ENCODE results near the gene PCBP2.
A peak's percentile ranks its signal among the peaks of the same experiment; 100 is the strongest.
"Not testable (repeated sequence)": the region's sequence is repeated elsewhere in the genome, so short reads cannot be mapped to it uniquely, and the experiment has no call there.

The PCBP2 gene

GRCh38 chr12:53451661-53452158, at the start of gene PCBP2:
Gene PCBP2, plus strand, starts transcription at chr12:53452102. Its CDS starts 2,699 bp downstream, at chr12:53454801.
- DNase-seq (ENCODE audit: insufficient read length, low spot score) = peak; percentile 93
- peak; percentile 74 for FAIRE-seq

- not testable (repeated sequence) for FAIRE-seq
These were observed 49.6 kb upstream of the PCBP2 start for GRCh38 chr12:53402351-53402750.

GRCh38 chr12:53402871-53403270, 49.0 kb upstream of the PCBP2 start:
- DNase-seq (ENCODE audit: insufficient read length, low spot score) (no peak), FAIRE-seq (no peak)

More at GRCh38 chr12:53402351-53402750, 49.6 kb upstream of the PCBP2 start:
- DNase-seq (ENCODE audit: insufficient read length, low spot score) = not testable (repeated sequence)

GRCh38 chr12:53410951-53411350, 41.0 kb upstream of the PCBP2 start:
- no peak for FAIRE-seq
- no peak for DNase-seq (ENCODE audit: insufficient read length, low spot score)

GRCh38 chr12:53413485-53414204, 38.3 kb upstream of the PCBP2 start:
- no peak for DNase-seq (ENCODE audit: insufficient read length, low spot score)
- no peak for FAIRE-seq

GRCh38 chr12:53414756-53415417, 37.0 kb upstream of the PCBP2 start:
- FAIRE-seq (no peak), DNase-seq (ENCODE audit: insufficient read length, low spot score) (no peak)

GRCh38 chr12:53415752-53416389, 36.0 kb upstream of the PCBP2 start:
- FAIRE-seq; DNase-seq (ENCODE audit: insufficient read length, low spot score): not testable (repeated sequence)

- not testable (repeated sequence) for DNase-seq (ENCODE audit: insufficient read length, low spot score); FAIRE-seq
These were observed 34.5 kb upstream of the PCBP2 start for GRCh38 chr12:53417291-53417816.

GRCh38 chr12:53418221-53418620, 33.7 kb upstream of the PCBP2 start:
- FAIRE-seq = no peak
- DNase-seq (ENCODE audit: insufficient read length, low spot score) = no peak

GRCh38 chr12:53419756-53420155, 32.1 kb upstream of the PCBP2 start:
- no peak for DNase-seq (ENCODE audit: insufficient read length, low spot score)
- FAIRE-seq = no peak

GRCh38 chr12:53422247-53422646, 29.7 kb upstream of the PCBP2 start:
- not testable (repeated sequence) for DNase-seq (ENCODE audit: insufficient read length, low spot score); FAIRE-seq

- FAIRE-seq (no peak), DNase-seq (ENCODE audit: insufficient read length, low spot score) (no peak)
These were observed 28.3 kb upstream of the PCBP2 start, which contains the start of gene AMHR2 for GRCh38 chr12:53423597-53423996. Gene AMHR2, plus strand, starts transcription at chr12:53423855. Its CDS starts 80 bp downstream, at chr12:53423935.

GRCh38 chr12:53424626-53425514, 27.0 kb upstream of the PCBP2 start:
- FAIRE-seq = no peak

GRCh38 chr12:53425515-53426150, 26.3 kb upstream of the PCBP2 start:
- FAIRE-seq (no peak), DNase-seq (ENCODE audit: insufficient read length, low spot score) (no peak)

More at GRCh38 chr12:53424626-53425514, 27.0 kb upstream of the PCBP2 start:
- no peak for DNase-seq (ENCODE audit: insufficient read length, low spot score)

GRCh38 chr12:53427905-53428594, 23.9 kb upstream of the PCBP2 start:
- FAIRE-seq (no peak), DNase-seq (ENCODE audit: insufficient read length, low spot score) (peak; percentile 71)

- no peak for FAIRE-seq
- DNase-seq (ENCODE audit: insufficient read length, low spot score) = no peak
These were observed 23.2 kb upstream of the PCBP2 start for GRCh38 chr12:53428741-53429140.

- no peak for DNase-seq (ENCODE audit: insufficient read length, low spot score)
- no peak for FAIRE-seq
These were observed 21.8 kb upstream of the PCBP2 start for GRCh38 chr12:53430116-53430515.

- DNase-seq (ENCODE audit: insufficient read length, low spot score) = no peak
- FAIRE-seq = no peak
These were observed 20.7 kb upstream of the PCBP2 start for GRCh38 chr12:53431187-53431586.

- not testable (repeated sequence) for FAIRE-seq; DNase-seq (ENCODE audit: insufficient read length, low spot score)
These were observed 16.6 kb upstream of the PCBP2 start for GRCh38 chr12:53435326-53435725.
